GM18508 (cell line): ENCODE measurements around the gene SKI.

Source experiments
- ATAC-seq: cut with Tn5 transposase; IDR thresholded peaks from one replicate; pipeline ENCODE4 v1.9.1; 2021; ENCODE audit warnings: moderate number of reproducible peaks; ENCODE audit not compliant: insufficient read depth, unreplicated experiment

The SKI gene

GRCh38 chr1:2228694-2229036, 546 bp downstream of the SKI start:
- ATAC-seq: no peak

GRCh38 chr1:2229037-2229864, 1.1 kb downstream of the SKI start:
- ATAC-seq: no peak

- no peak for ATAC-seq
Observed at GRCh38 chr1:2229911-2230731, 2.0 kb downstream of the SKI start.

GRCh38 chr1:2230781-2231531, 2.8 kb downstream of the SKI start:
- ATAC-seq: no peak

GRCh38 chr1:2231532-2232254, 3.6 kb downstream of the SKI start:
- no peak for ATAC-seq

GRCh38 chr1:2232255-2232915, 4.3 kb downstream of the SKI start:
- ATAC-seq: no peak

GRCh38 chr1:2232916-2233438, 4.9 kb downstream of the SKI start:
- no peak for ATAC-seq

GRCh38 chr1:2233468-2233867, 5.3 kb downstream of the SKI start:
- no peak for ATAC-seq

GRCh38 chr1:2233997-2234761, 6.1 kb downstream of the SKI start:
- ATAC-seq: no peak

- no peak for ATAC-seq
Observed at GRCh38 chr1:2234762-2235113, 6.6 kb downstream of the SKI start.

- ATAC-seq: no peak
Observed at GRCh38 chr1:2235300-2235998, 7.3 kb downstream of the SKI start.

GRCh38 chr1:2236695-2237677, 8.9 kb downstream of the SKI start:
- ATAC-seq: no peak

- no peak for ATAC-seq
Observed at GRCh38 chr1:2237773-2238172, 9.7 kb downstream of the SKI start.

- no peak for ATAC-seq
Observed at GRCh38 chr1:2238361-2239012, 10.4 kb downstream of the SKI start.

- ATAC-seq: no peak
Observed at GRCh38 chr1:2239013-2239370, 10.9 kb downstream of the SKI start.

- ATAC-seq: no peak
Observed at GRCh38 chr1:2239384-2239985, 11.4 kb downstream of the SKI start.
